NT2/D1 (cell line): Measurements from ENCODE around the gene MAML2.

Source experiments
- YY1 ChIP-seq: IDR thresholded peaks from 2 replicates; pipeline ENCODE4 v1.6.1; 2011; ENCODE audit not compliant: insufficient read length, insufficient read depth
- ZNF274 ChIP-seq: IDR thresholded peaks from 2 replicates; pipeline ENCODE4 v1.6.1; 2011; ENCODE audit warnings: mild to moderate bottlenecking, low read depth, low read length

DNA sequence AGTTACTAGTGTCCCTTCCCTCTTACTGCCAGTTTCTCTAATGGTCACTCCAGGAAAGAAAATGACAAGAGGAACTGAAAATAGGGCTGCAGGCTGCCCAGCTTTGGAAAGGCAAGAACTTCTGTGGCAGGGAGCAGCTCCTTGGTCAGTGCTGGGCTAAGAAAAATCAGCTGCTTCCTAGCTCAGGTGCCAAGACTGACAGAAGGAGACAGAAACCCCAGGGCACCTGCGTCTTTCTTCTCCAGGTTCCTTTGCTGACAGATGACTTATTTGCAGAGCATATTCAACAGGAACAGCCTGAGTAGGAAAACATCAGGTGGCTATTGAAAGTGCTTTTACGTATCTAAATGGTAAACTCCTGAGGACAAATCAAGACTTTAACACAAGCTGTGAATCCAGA, 25.4 kb downstream of the MAML2 start:
- TF ChIP-seq ZNF274 (no peak), YY1 (no peak)
